ENCODE results near the gene SLC12A8.

The SLC12A8 gene

GRCh38 chr3:125136966-125137357 lies 75.6 kb downstream of the SLC12A8 start:
- DNase-seq: no peak

- DNase-seq: no peak
Observed at GRCh38 chr3:125136515-125136914, 76.0 kb downstream of the SLC12A8 start.

GRCh38 chr3:125134952-125135351 lies 77.6 kb downstream of the SLC12A8 start:
- DNase-seq: no peak

- no peak for DNase-seq
Observed at GRCh38 chr3:125132815-125133214, 79.7 kb downstream of the SLC12A8 start.

GRCh38 chr3:125129512-125129997 lies 83.0 kb downstream of the SLC12A8 start:
- DNase-seq: no peak

- no peak for DNase-seq
Observed at GRCh38 chr3:125128861-125129501, 83.6 kb downstream of the SLC12A8 start.

GRCh38 chr3:125126323-125126722 lies 86.2 kb downstream of the SLC12A8 start:
- no peak for DNase-seq

GRCh38 chr3:125125821-125126245 lies 86.7 kb downstream of the SLC12A8 start:
- DNase-seq: peak; percentile 14

- no peak for DNase-seq
Observed at GRCh38 chr3:125123451-125124305, 88.9 kb downstream of the SLC12A8 start.

- peak; percentile 34 for DNase-seq
Observed at GRCh38 chr3:125121246-125122010, 91.1 kb downstream of the SLC12A8 start.

- DNase-seq: no peak
Observed at GRCh38 chr3:125120379-125121122, 92.0 kb downstream of the SLC12A8 start.

- peak; percentile 33 for DNase-seq
Observed at GRCh38 chr3:125119752-125120378, 92.7 kb downstream of the SLC12A8 start.

- no peak for DNase-seq
Observed at GRCh38 chr3:125118600-125118999, 93.9 kb downstream of the SLC12A8 start.

- no peak for DNase-seq
Observed at GRCh38 chr3:125117631-125118191, 94.8 kb downstream of the SLC12A8 start.

- no peak for DNase-seq
Observed at GRCh38 chr3:125116311-125117080, 96.1 kb downstream of the SLC12A8 start.

- no peak for DNase-seq
Observed at GRCh38 chr3:125115640-125116039, 96.9 kb downstream of the SLC12A8 start.

GRCh38 chr3:125112981-125113380 lies 99.6 kb downstream of the SLC12A8 start:
- DNase-seq: no peak

- no peak for DNase-seq
Observed at GRCh38 chr3:125110876-125111480, 101.6 kb downstream of the SLC12A8 start.

- peak; percentile 27 for DNase-seq
Observed at GRCh38 chr3:125110016-125110875, 102.3 kb downstream of the SLC12A8 start.

All from CD4-positive, alpha-beta T cell treated with Interleukin-4 for 4 hours (primary cell).